Colonic mucosa (tissue), 4 donors: Measurements from ENCODE around the gene CPLX1. TPM values are rescaled to one million over a fixed set of nuclear protein-coding genes. Genes with fewer than 3 reads are reported as not detected.

ENCODE experiments used
- DNase-seq: peaks from one replicate; pipeline ENCODE4 v3.0.0-alpha.2; 2020
- H3K27ac ChIP-seq: fragments of 200-600 bp; one replicate; pipeline ENCODE4 v1.8.0; 2021
- H3K27me3 ChIP-seq: fragments of 200-600 bp; one replicate; pipeline ENCODE4 v1.8.0; 2021
- H3K36me3 ChIP-seq: fragments of 200-600 bp; one replicate; pipeline ENCODE4 v1.8.0; 2021
- H3K4me1 ChIP-seq: fragments of 200-600 bp; one replicate; pipeline ENCODE4 v1.8.0; 2021; ENCODE audit warnings: mild to moderate bottlenecking
- H3K4me3 ChIP-seq: fragments of 200-600 bp; one replicate; pipeline ENCODE4 v1.8.0; 2021
- H3K9ac ChIP-seq, 2 donors: one replicate each; pipeline ENCODE4 v1.7.0; 2013; ENCODE audit warnings: control low read depth in 2 of 2, low read depth in 2 of 2, low read length in 2 of 2
- H3K9me3 ChIP-seq: fragments of 200-600 bp; one replicate; pipeline ENCODE4 v1.8.0; 2021
- CTCF ChIP-seq: fragments of 200-600 bp; IDR thresholded peaks from one replicate; pipeline ENCODE4 v1.8.0; 2022; ENCODE audit warnings: antibody characterized with exemption, mild to moderate bottlenecking
- intact Hi-C: fragments of 100-400 bp; cut with DNase I; formaldehyde crosslinking; loops from one replicate; pipeline ENCODE4 v1.14.1; 2022
- total RNA-seq, 2 donors: library from RNA; stranded (reverse); fragmentation: NEBNext Ultra II Directional in 1 of 2; extraction: Animal tissue kit (Norgen Biotek cat#: 25700) in 1 of 2; gene quantifications; one replicate each; pipeline ENCODE4 v1.2.1, GENCODE V29; 2021
- donor health status: healthy.
- donor health status: DM: no; HTN: no; CAD: no.
- donor health status: DM: no; HTN: no; CAD: no.

The CPLX1 gene
- total RNA-seq, 2 donors from 2014 or later: 2.7 to 16.5 TPM

- Histone ChIP-seq H3K4me3 (peak overlapping the region; percentile 19), H3K9ac (no peak overlapping the region), H3K9me3 (no peaks in the 10 kb centered on the region), H3K36me3 (no peaks in the 10 kb centered on the region), H3K4me1 (peaks cover 25% of the 10 kb centered on the region), H3K27ac (no peak overlapping the region), H3K27me3 (peaks cover 44% of the 10 kb centered on the region)
- no peak for TF ChIP-seq CTCF
- peak; percentile 56 for DNase-seq
- intact Hi-C loops: no loop called here
These were observed 33.9 kb downstream of the CPLX1 start for GRCh38 chr4:791898-792625.

DNA sequence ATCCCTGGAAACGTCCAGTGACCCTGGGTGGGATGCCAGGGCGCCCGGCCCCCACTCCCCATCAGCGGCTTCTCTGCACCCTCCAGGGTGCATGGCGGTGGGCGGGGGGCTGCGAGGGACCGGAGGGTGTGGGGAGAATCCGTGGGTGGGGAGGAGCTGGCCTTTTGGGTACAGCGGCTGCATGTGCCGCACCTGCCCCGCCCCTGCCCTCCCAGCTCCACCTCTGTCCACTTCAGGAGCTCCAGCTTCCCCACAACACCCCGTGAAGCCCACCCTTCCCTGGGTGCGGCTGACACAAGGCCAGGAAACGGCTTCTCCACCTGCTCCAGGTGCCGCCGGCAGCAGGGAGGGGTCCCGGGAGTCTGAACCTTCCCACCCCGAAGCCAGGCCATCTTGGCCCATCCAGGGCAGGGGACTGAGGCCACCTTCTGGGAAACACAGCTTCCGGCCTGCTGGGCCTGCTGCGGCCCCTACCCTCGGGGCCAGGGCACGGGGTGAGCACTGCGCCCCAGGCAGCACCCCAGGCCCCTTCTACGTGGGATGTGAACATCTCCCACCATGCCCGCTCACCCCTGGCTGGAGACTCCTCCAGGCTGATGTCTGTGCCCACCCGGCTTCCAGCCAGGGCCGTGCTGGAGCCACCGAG lies 34.6 kb downstream of the CPLX1 start:
- TF ChIP-seq CTCF: no peak
- Histone ChIP-seq H3K9me3 (no peaks in the 10 kb centered on the region), H3K27me3 (peaks cover 51% of the 10 kb centered on the region), H3K27ac (no peak overlapping the region), H3K36me3 (no peaks in the 10 kb centered on the region), H3K9ac (no peak overlapping the region), H3K4me3 (peak overlapping the region; percentile 19), H3K4me1 (peaks cover 28% of the 10 kb centered on the region)
- DNase-seq: no peak
- intact Hi-C loops: no loop called here

GRCh38 chr4:790466-790820 lies 35.5 kb downstream of the CPLX1 start:
- intact Hi-C loops: no loop called here
- no peak for DNase-seq
- H3K36me3 ChIP-seq: no peaks in the 10 kb centered on the region
- peaks cover 34% of the 10 kb centered on the region for H3K4me1 ChIP-seq
- peaks cover 55% of the 10 kb centered on the region for H3K27me3 ChIP-seq
- no peak overlapping the region for H3K9ac ChIP-seq
- TF ChIP-seq CTCF: no peak
- H3K27ac ChIP-seq: no peak overlapping the region
- H3K9me3 ChIP-seq: no peaks in the 10 kb centered on the region
- H3K4me3 ChIP-seq: no peak overlapping the region

GRCh38 chr4:789571-790465 lies 36.1 kb downstream of the CPLX1 start:
- H3K4me3 ChIP-seq: no peak overlapping the region
- H3K36me3 ChIP-seq: no peaks in the 10 kb centered on the region
- H3K27ac ChIP-seq: no peak overlapping the region
- DNase-seq: peak; percentile 82
- peaks cover 54% of the 10 kb centered on the region for H3K27me3 ChIP-seq
- H3K9me3 ChIP-seq: no peaks in the 10 kb centered on the region
- H3K9ac ChIP-seq: no peak overlapping the region
- intact Hi-C loops: no loop called here
- peaks cover 27% of the 10 kb centered on the region for H3K4me1 ChIP-seq
- no peak for TF ChIP-seq CTCF

DNA sequence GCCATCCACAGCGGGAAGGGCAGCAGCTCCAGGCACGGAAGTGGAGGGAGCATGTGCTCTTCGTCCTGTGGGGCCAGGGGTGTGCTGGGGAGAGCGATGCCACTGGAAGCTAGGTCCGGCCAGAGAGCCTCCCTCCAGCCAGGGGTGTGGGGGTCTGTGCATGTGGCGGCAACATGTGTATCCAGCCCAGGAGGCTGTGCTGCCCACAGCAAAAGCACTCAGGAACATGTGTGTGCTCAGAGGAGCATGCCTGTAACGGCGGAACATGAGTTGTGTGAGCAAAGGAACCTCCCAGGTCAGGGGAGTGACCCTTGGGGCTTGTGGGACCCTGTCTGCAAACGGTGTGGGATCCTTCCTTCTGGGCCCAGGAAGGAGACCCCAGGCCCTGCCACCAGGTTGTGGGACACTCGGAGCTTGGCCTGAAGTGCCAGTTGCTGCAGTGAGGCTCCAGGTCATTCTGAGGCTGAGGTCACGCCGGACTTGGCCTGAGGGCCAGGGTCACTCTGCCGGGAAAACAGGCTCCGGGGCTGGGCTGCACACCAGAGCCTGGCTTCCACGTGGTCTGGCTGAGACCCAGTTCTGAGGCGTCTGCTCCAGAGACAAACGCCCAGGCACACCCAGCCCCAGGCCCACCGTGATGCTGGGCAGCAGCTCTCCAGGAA lies 37.2 kb downstream of the CPLX1 start:
- peak; percentile 60 for DNase-seq
- H3K27ac ChIP-seq: no peak overlapping the region

More for the DNA sequence above, 37.2 kb downstream of the CPLX1 start:
- Histone ChIP-seq H3K27me3 (peaks cover 45% of the 10 kb centered on the region), H3K4me1 (peaks cover 26% of the 10 kb centered on the region), H3K9ac (no peak overlapping the region), H3K4me3 (no peak overlapping the region), H3K9me3 (no peaks in the 10 kb centered on the region), H3K36me3 (no peaks in the 10 kb centered on the region)
- intact Hi-C loops: no loop called here
- TF ChIP-seq CTCF: no peak
